Hematopoietic multipotent progenitor cell treated with erythropoietin and hydrocortisone succinate and interleukin-3 and kit ligand, for 8 days (in vitro differentiated cells): ENCODE data around the gene CIDEA.
"Not testable (repeated sequence)": the region's sequence is repeated elsewhere in the genome, so short reads cannot be mapped to it uniquely, and the experiment has no call there.

Experiments used
- DNase-seq: peaks from one replicate; pipeline ENCODE4 v3.0.0-alpha.2; 2015

The CIDEA gene

GRCh38 chr18:12239431-12239830, 14.7 kb upstream of the CIDEA start:
- DNase-seq: no peak

GRCh38 chr18:12242658-12243260, 11.4 kb upstream of the CIDEA start:
- DNase-seq: no peak

- DNase-seq: not testable (repeated sequence)
These were observed 10.9 kb upstream of the CIDEA start for GRCh38 chr18:12243272-12243671.

- no peak for DNase-seq
These were observed 8.4 kb upstream of the CIDEA start for GRCh38 chr18:12245793-12246135.

- DNase-seq: peak; percentile 41
These were observed 7.0 kb upstream of the CIDEA start for GRCh38 chr18:12246849-12247808.

GRCh38 chr18:12247946-12248345, 6.2 kb upstream of the CIDEA start:
- no peak for DNase-seq

- DNase-seq: no peak
These were observed 5.0 kb upstream of the CIDEA start for GRCh38 chr18:12248926-12249720.

GRCh38 chr18:12251311-12251710, 2.9 kb upstream of the CIDEA start:
- no peak for DNase-seq

GRCh38 chr18:12252061-12252460, 2.1 kb upstream of the CIDEA start:
- DNase-seq: no peak

GRCh38 chr18:12253027-12253426, 1.1 kb upstream of the CIDEA start:
- DNase-seq: no peak

GRCh38 chr18:12253663-12254135, 462 bp upstream of the CIDEA start:
- no peak for DNase-seq

GRCh38 chr18:12254820-12255511, 805 bp downstream of the CIDEA start:
- no peak for DNase-seq

- no peak for DNase-seq
These were observed 1.5 kb downstream of the CIDEA start for GRCh38 chr18:12255626-12256026.

GRCh38 chr18:12256951-12257350, 2.8 kb downstream of the CIDEA start:
- no peak for DNase-seq

GRCh38 chr18:12257996-12258718, 4.0 kb downstream of the CIDEA start:
- no peak for DNase-seq

- no peak for DNase-seq
These were observed 4.9 kb downstream of the CIDEA start for GRCh38 chr18:12258719-12259705.

GRCh38 chr18:12262748-12263147, 8.6 kb downstream of the CIDEA start:
- DNase-seq: no peak

GRCh38 chr18:12264864-12265263, 10.7 kb downstream of the CIDEA start:
- DNase-seq: no peak

GRCh38 chr18:12271376-12272235, 17.4 kb downstream of the CIDEA start:
- peak; percentile 82 for DNase-seq

- DNase-seq: no peak
These were observed 20.6 kb downstream of the CIDEA start for GRCh38 chr18:12274793-12275192.
